IMR-90 (cell line): ENCODE measurements around the gene NME7. TPM values are rescaled to one million over a fixed set of nuclear protein-coding genes. Genes with fewer than 3 reads are reported as not detected.

ENCODE experiments used
- ATAC-seq: fragments of 200-7000 bp; cut with Tn5 transposase; 2 replicates; pipeline ENCODE4 v1.9.1; 2020; ENCODE audit warnings: low read depth, mild to moderate bottlenecking, moderate library complexity
- BruUV-seq: library from RNA; stranded (reverse); fragments of 400-500 nt; replicated peaks from 2 replicates; lab custom pipeline; 2021; lab: Mats Ljungman, UMichigan
- CTCF ChIA-PET: fragments of 300-600 bp; formaldehyde crosslinking; extraction: SDS; loops from one replicate; lab custom pipeline; 2021; ENCODE audit warnings: antibody characterized with exemption; lab: Yijun Ruan, JAX
- POLR2A ChIA-PET: fragments of 300-600 bp; sonication (Branson Sonifier 250); formaldehyde crosslinking; loops from one replicate; lab custom pipeline; 2022; ENCODE audit warnings: antibody characterized with exemption; ENCODE audit not compliant: unreplicated experiment; lab: Charles Lee
- DNase-seq: peaks from one replicate; pipeline ENCODE4 v3.0.0; 2013
- H2AFZ ChIP-seq: replicated peaks from 2 replicates; pipeline ENCODE3; 2013; ENCODE audit warnings: low read length, mild to moderate bottlenecking; ENCODE audit not compliant: poor library complexity
- H2AK5ac ChIP-seq: 2 replicates; pipeline ENCODE4 v1.6.1; 2013; ENCODE audit warnings: low read depth, low read length, inconsistent platforms
- H2AK9ac ChIP-seq: replicated peaks from 2 replicates; pipeline ENCODE3; 2013; ENCODE audit warnings: mild to moderate bottlenecking, low read depth, low read length, moderate library complexity; ENCODE audit not compliant: poor library complexity
- H2BK120ac ChIP-seq: 2 replicates; pipeline ENCODE4 v1.6.1; 2013; ENCODE audit warnings: low read depth, low read length, inconsistent platforms
- H2BK15ac ChIP-seq: 3 replicates; pipeline ENCODE4 v1.6.1; 2013; ENCODE audit warnings: low read depth, low read length, inconsistent platforms
- H2BK20ac ChIP-seq: 2 replicates; pipeline ENCODE4 v1.6.1; 2013; ENCODE audit warnings: low read depth, mild to moderate bottlenecking, inconsistent platforms, low read length, moderate library complexity
- H2BK5ac ChIP-seq: 2 replicates; pipeline ENCODE4 v1.6.1; 2013; ENCODE audit warnings: mild to moderate bottlenecking, low read depth, low read length, inconsistent platforms; ENCODE audit not compliant: poor library complexity, severe bottlenecking
- H3K14ac ChIP-seq: replicated peaks from 2 replicates; pipeline ENCODE4 v1.6.1; 2013; ENCODE audit warnings: low read depth, low read length, inconsistent platforms
- H3K18ac ChIP-seq: 2 replicates; pipeline ENCODE4 v1.6.1; 2013; ENCODE audit warnings: low read depth, low read length, control low read depth
- H3K23ac ChIP-seq: 2 replicates; pipeline ENCODE4 v1.6.1; 2013; ENCODE audit warnings: low read depth, low read length, inconsistent platforms
- H3K27ac ChIP-seq: 2 replicates; pipeline ENCODE4 v1.5.1; 2013; ENCODE audit warnings: mild to moderate bottlenecking, control low read depth, low read length; ENCODE audit not compliant: insufficient read depth
- H3K27me3 ChIP-seq: 2 replicates; pipeline ENCODE4 v1.6.1; 2013; ENCODE audit warnings: low read length; ENCODE audit not compliant: control insufficient read depth, insufficient read depth
- H3K36me3 ChIP-seq: 2 replicates; pipeline ENCODE4 v1.6.1; 2013; ENCODE audit warnings: low read length, mixed read lengths; ENCODE audit not compliant: control insufficient read depth, insufficient read depth
- H3K4ac ChIP-seq: 2 replicates; pipeline ENCODE4 v1.6.1; 2013; ENCODE audit warnings: low read depth, low read length, inconsistent platforms
- H3K4me1 ChIP-seq: 2 replicates; pipeline ENCODE4 v1.6.1; 2013; ENCODE audit warnings: low read length, mixed read lengths; ENCODE audit not compliant: control insufficient read depth, insufficient read depth
- H3K4me2 ChIP-seq: 2 replicates; pipeline ENCODE4 v1.6.1; 2013; ENCODE audit warnings: low read depth, mild to moderate bottlenecking, control low read depth, low read length, moderate library complexity
- H3K4me3 ChIP-seq: 2 replicates; pipeline ENCODE4 v1.5.1; 2013; ENCODE audit warnings: low read depth, mild to moderate bottlenecking, control low read depth, low read length, moderate library complexity; ENCODE audit not compliant: insufficient read depth
- H3K56ac ChIP-seq: 2 replicates; pipeline ENCODE4 v1.6.1; 2013; ENCODE audit warnings: low read length, inconsistent platforms; ENCODE audit not compliant: insufficient read depth; ENCODE audit errors: extremely low read depth
- H3K79me1 ChIP-seq, 2 experiments: 2 replicates each; pipeline ENCODE4 v1.6.1; 2013; ENCODE audit warnings: low read length in 2 of 2, inconsistent platforms in 1 of 2, low read depth in 1 of 2
- H3K9ac ChIP-seq: 2 replicates; pipeline ENCODE4 v1.6.1; 2013; ENCODE audit warnings: low read depth, low read length, control low read depth
- H3K9me1 ChIP-seq: 2 replicates; pipeline ENCODE4 v1.6.1; 2013; ENCODE audit warnings: low read length, inconsistent platforms; ENCODE audit not compliant: insufficient read depth
- H3K9me3 ChIP-seq: 2 replicates; pipeline ENCODE4 v1.6.1; 2013; ENCODE audit warnings: low read length; ENCODE audit not compliant: control insufficient read depth, insufficient read depth
- H4K20me1 ChIP-seq: 2 replicates; pipeline ENCODE4 v1.6.1; 2013; ENCODE audit warnings: low read length, inconsistent platforms; ENCODE audit not compliant: insufficient read depth
- H4K5ac ChIP-seq: 2 replicates; pipeline ENCODE4 v1.6.1; 2013; ENCODE audit warnings: mild to moderate bottlenecking, low read depth, low read length, control low read depth
- H4K8ac ChIP-seq, 2 experiments: 2 replicates each; pipeline ENCODE4 v1.6.1; 2013; ENCODE audit warnings: low read depth in 2 of 2, low read length in 2 of 2, control low read depth in 1 of 2, inconsistent platforms in 1 of 2
- H4K91ac ChIP-seq: 2 replicates; pipeline ENCODE4 v1.6.1; 2013; ENCODE audit warnings: low read depth, low read length, inconsistent platforms; ENCODE audit not compliant: insufficient read depth
- BHLHE40 ChIP-seq: fragments of 150-350 bp; IDR thresholded peaks from 2 replicates; pipeline ENCODE4 v1.6.1; 2016; ENCODE audit warnings: mild to moderate bottlenecking, low read depth, low read length
- CEBPB ChIP-seq: IDR thresholded peaks from 2 replicates; pipeline ENCODE4 v1.6.1; 2012; ENCODE audit warnings: low read depth, low read length, improper control_type of control experiment
- CHD1 ChIP-seq: IDR thresholded peaks from 2 replicates; pipeline ENCODE4 v1.6.1; 2012; ENCODE audit warnings: low read depth, low read length, improper control_type of control experiment
- CTCF ChIP-seq: conservative IDR thresholded peaks from 2 replicates; pipeline ENCODE4 v1.5.1; 2012; ENCODE audit warnings: mild to moderate bottlenecking, low read depth, low read length, improper control_type of control experiment
- ELK1 ChIP-seq: fragments of 150-350 bp; IDR thresholded peaks from 2 replicates; pipeline ENCODE4 v1.6.1; 2016; ENCODE audit warnings: low read depth, mild to moderate bottlenecking, low read length, moderate library complexity, borderline replicate concordance
- FOS ChIP-seq: fragments of 150-350 bp; IDR thresholded peaks from 2 replicates; pipeline ENCODE4 v1.6.1; 2016; ENCODE audit warnings: low read depth, low read length
- MAFK ChIP-seq: IDR thresholded peaks from 2 replicates; pipeline ENCODE4 v1.6.1; 2012; ENCODE audit warnings: low read depth, low read length, improper control_type of control experiment
- MAZ ChIP-seq: IDR thresholded peaks from 2 replicates; pipeline ENCODE4 v1.6.1; 2012; ENCODE audit warnings: low read depth, mild to moderate bottlenecking, low read length, improper control_type of control experiment, moderate library complexity, borderline replicate concordance
- MXI1 ChIP-seq: IDR thresholded peaks from 2 replicates; pipeline ENCODE4 v1.6.1; 2012; ENCODE audit warnings: low read depth, mild to moderate bottlenecking, low read length, moderate library complexity, borderline replicate concordance
- NFE2L2 ChIP-seq: fragments of 150-350 bp; IDR thresholded peaks from 2 replicates; pipeline ENCODE4 v1.6.1; 2016; ENCODE audit warnings: low read depth, mild to moderate bottlenecking, low read length
- POLR2A ChIP-seq: IDR thresholded peaks from 2 replicates; pipeline ENCODE4 v1.6.1; 2012; ENCODE audit warnings: mild to moderate bottlenecking, low read depth, low read length
- RAD21 ChIP-seq: IDR thresholded peaks from 2 replicates; pipeline ENCODE4 v1.6.1; 2012; ENCODE audit warnings: low read length, improper control_type of control experiment
- RCOR1 ChIP-seq: IDR thresholded peaks from 2 replicates; pipeline ENCODE4 v1.6.1; 2012; ENCODE audit warnings: mild to moderate bottlenecking, low read length, improper control_type of control experiment; ENCODE audit not compliant: insufficient replicate concordance
- RFX5 ChIP-seq: IDR thresholded peaks from 2 replicates; pipeline ENCODE4 v1.8.0; 2012; ENCODE audit warnings: low read depth, mild to moderate bottlenecking, low read length, moderate library complexity
- SMC3 ChIP-seq: fragments of 150-350 bp; IDR thresholded peaks from 2 replicates; pipeline ENCODE4 v1.6.1; 2016; ENCODE audit warnings: low read depth, mild to moderate bottlenecking, antibody characterized with exemption, low read length, moderate library complexity
- WGBS, 2 experiments: methylation state at CpG; one replicate each; pipeline versions ENCODE4 v1.1.5 to v1.1.7; 2013; ENCODE audit warnings: missing lambda C conversion rate in 2 of 2; ENCODE audit not compliant: insufficient read length in 1 of 2; ENCODE audit errors: extremely low coverage in 2 of 2; 5-methylcytosine and 5-hydroxymethylcytosine counted together
- dilution Hi-C: fragments of 300-500 bp; cut with HindIII; formaldehyde crosslinking; loops from one replicate; pipeline ENCODE4 v1.14.3; 2018; ENCODE audit warnings: low sequenced_read_pairs; ENCODE audit not compliant: unreplicated experiment
- in situ Hi-C: fragments of 300-500 bp; cut with MboI; formaldehyde crosslinking; loops from 3 replicates; pipeline ENCODE4 v1.14.3; 2019; ENCODE audit warnings: low sequenced_read_pairs, inconsistent platforms, mixed read lengths
- intact Hi-C: fragments of 100-400 bp; cut with micrococcal nuclease; formaldehyde crosslinking; loops from 2 replicates; pipeline ENCODE4 v1.10.0; 2022
- polyA plus RNA-seq, 3 experiments: library from polyadenylated mRNA; depleted of rRNA; stranded (reverse); fragments of >200 nt; gene quantifications; 2 replicates each; pipeline ENCODE4 v1.2.3, GENCODE V29; 2012; ENCODE audit warnings: low replicate concordance in 1 of 3
- total RNA-seq: library from RNA; depleted of rRNA; stranded (reverse); fragments of >200 nt; gene quantifications from 2 replicates; pipeline ENCODE4 v1.2.3, GENCODE V29; 2012
- TF ChIP-seq, protein P1 (sequence below): fragments of 150-350 bp; IDR thresholded peaks from 2 replicates; pipeline ENCODE4 v1.6.1; 2017; ENCODE audit warnings: mild to moderate bottlenecking, antibody characterized with exemption, low read length, low read depth

The NME7 gene
- total and polyA plus RNA-seq, 2 of the 4 experiments (the other 2 are of a cell fraction), result 18.3 to 22.4 TPM

DNA sequence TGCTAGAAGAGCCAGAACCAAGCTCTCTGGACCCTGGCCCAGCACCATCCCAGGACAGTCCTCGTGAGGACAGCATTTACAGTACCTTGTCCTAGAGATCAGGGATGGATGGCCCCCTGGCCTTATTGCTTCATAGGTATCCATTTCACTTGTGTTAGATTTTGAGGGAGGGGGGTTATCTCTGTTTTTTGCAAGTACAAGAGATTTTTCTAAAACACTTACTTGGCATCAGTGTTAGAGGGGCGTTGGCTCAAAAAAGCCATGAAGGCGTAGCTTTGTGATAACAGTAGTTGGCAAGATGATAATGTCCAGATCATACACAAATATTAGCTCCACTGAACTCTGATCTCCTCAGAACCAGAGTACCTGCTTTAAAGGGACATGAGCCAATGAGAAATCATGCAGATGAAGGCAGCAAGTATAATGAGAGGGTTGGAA lies 266.9 kb downstream of the NME7 start:
- Histone ChIP-seq H2BK20ac (no peak overlapping the region), H2BK5ac (no peak overlapping the region), H3K27ac (no peak overlapping the region), H2BK15ac (no peak overlapping the region), H4K8ac (no peak overlapping the region), H3K79me1 (no peaks in the 10 kb centered on the region), H2AK9ac (no peak overlapping the region), H2BK120ac (no peak overlapping the region), H3K27me3 (peaks cover 10% of the 10 kb centered on the region), H4K20me1 (no peaks in the 10 kb centered on the region), H2AK5ac (no peak overlapping the region), H3K4ac (no peak overlapping the region), H4K5ac (no peak overlapping the region), H4K91ac (no peak overlapping the region), H3K18ac (no peak overlapping the region), H3K56ac (no peak overlapping the region), H3K4me1 (peaks cover 3% of the 10 kb centered on the region; the same call in 1 of the 2 replicates), H3K9me3 (no peaks in the 10 kb centered on the region), H3K9ac (no peak overlapping the region), H2AFZ (no peak overlapping the region), H3K14ac (no peak overlapping the region), H3K4me3 (no peak overlapping the region), H3K4me2 (no peak overlapping the region), H3K36me3 (no peaks in the 10 kb centered on the region), H3K23ac (no peak overlapping the region), H3K9me1 (no peaks in the 10 kb centered on the region; the same call in 1 of the 2 replicates)
- DNase-seq (no peak), ATAC-seq (no peak)
- WGBS, 2 experiments, result no CpG with 5 or more reads among the region's 3 CpGs
- TF ChIP-seq POLR2A, result no peak
- TF ChIP-seq CEBPB, result no peak
- TF ChIP-seq RCOR1, result no peak
- no peak for TF ChIP-seq ELK1
- no peak for TF ChIP-seq RFX5
- no peak for TF ChIP-seq SMC3
- TF ChIP-seq BHLHE40, result no peak
- no peak for TF ChIP-seq FOS
- no peak for TF ChIP-seq CTCF
- TF ChIP-seq MAFK, result no peak
- no peak for TF ChIP-seq MXI1
- TF ChIP-seq NFE2L2, result no peak
- TF ChIP-seq, protein P1, sequence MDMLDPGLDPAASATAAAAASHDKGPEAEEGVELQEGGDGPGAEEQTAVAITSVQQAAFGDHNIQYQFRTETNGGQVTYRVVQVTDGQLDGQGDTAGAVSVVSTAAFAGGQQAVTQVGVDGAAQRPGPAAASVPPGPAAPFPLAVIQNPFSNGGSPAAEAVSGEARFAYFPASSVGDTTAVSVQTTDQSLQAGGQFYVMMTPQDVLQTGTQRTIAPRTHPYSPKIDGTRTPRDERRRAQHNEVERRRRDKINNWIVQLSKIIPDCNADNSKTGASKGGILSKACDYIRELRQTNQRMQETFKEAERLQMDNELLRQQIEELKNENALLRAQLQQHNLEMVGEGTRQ, result no peak
- TF ChIP-seq RAD21, result no peak
- TF ChIP-seq MAZ, result no peak
- no peak for TF ChIP-seq CHD1
- BruUV-seq, result no TSS peak
- in situ Hi-C loops (loop anchor here (25.0 kb wide), 2 partner anchors 963 to 1612 kb away; partner anchors contain the start of gene GPR161), intact Hi-C loops (no loop called here), dilution Hi-C loops (no loop called here)
- POLR2A ChIA-PET, result no interaction called here
- CTCF ChIA-PET, result no interaction called here
